ENCODE data around the gene MLH1. TPM values are rescaled to one million over a fixed set of nuclear protein-coding genes. Genes with fewer than 3 reads are reported as not detected.

The MLH1 gene
- total RNA-seq, 3 donors from 2014 or later (not counting 1 experiment from before 2014, with no cell fraction given), result 26.9 to 42.6 (median 27.3) TPM

GRCh38 chr3:37014620-37015019 lies 21.3 kb downstream of the MLH1 start:
- Histone ChIP-seq H3K36me3 (ENCODE audit: control insufficient read depth, insufficient read depth, low read length) (peaks cover 64% of the 10 kb centered on the region), H3K27ac (ENCODE audit: low read length) (no peak overlapping the region), H3K27me3 (ENCODE audit: control insufficient read depth, insufficient read depth, low read length) (no peaks in the 10 kb centered on the region), H3K4me3 (ENCODE audit: low read length) (no peak overlapping the region), H3K9me3 (ENCODE audit: control insufficient read depth, insufficient read depth, low read length) (no peaks in the 10 kb centered on the region), H3K4me1 (ENCODE audit: control insufficient read depth, insufficient read depth, low read length) (no peaks in the 10 kb centered on the region)
- Mint-ChIP-seq H3K4me3 (no peak overlapping the region), H3K27me3 (ENCODE audit: low read depth in 2 of 2) (no peaks in the 10 kb centered on the region), H3K4me1 (no peaks in the 10 kb centered on the region), H3K36me3 (peaks cover 17% of the 10 kb centered on the region), H3K27ac (peak overlapping the region in 1 of 2 donors; percentile 63), H3K9me3 (no peaks in the 10 kb centered on the region)
- WGBS (ENCODE audit: insufficient coverage), result 93% methylated on average over 2 of the region's 2 CpGs
- ATAC-seq (no peak), DNase-seq (no peak)
- intact Hi-C loops (cut with micrococcal nuclease), result no loop called here
- TF ChIP-seq, protein P1, sequence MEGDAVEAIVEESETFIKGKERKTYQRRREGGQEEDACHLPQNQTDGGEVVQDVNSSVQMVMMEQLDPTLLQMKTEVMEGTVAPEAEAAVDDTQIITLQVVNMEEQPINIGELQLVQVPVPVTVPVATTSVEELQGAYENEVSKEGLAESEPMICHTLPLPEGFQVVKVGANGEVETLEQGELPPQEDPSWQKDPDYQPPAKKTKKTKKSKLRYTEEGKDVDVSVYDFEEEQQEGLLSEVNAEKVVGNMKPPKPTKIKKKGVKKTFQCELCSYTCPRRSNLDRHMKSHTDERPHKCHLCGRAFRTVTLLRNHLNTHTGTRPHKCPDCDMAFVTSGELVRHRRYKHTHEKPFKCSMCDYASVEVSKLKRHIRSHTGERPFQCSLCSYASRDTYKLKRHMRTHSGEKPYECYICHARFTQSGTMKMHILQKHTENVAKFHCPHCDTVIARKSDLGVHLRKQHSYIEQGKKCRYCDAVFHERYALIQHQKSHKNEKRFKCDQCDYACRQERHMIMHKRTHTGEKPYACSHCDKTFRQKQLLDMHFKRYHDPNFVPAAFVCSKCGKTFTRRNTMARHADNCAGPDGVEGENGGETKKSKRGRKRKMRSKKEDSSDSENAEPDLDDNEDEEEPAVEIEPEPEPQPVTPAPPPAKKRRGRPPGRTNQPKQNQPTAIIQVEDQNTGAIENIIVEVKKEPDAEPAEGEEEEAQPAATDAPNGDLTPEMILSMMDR (IDR thresholded peaks at IDR 0.05), result no peak

DNA sequence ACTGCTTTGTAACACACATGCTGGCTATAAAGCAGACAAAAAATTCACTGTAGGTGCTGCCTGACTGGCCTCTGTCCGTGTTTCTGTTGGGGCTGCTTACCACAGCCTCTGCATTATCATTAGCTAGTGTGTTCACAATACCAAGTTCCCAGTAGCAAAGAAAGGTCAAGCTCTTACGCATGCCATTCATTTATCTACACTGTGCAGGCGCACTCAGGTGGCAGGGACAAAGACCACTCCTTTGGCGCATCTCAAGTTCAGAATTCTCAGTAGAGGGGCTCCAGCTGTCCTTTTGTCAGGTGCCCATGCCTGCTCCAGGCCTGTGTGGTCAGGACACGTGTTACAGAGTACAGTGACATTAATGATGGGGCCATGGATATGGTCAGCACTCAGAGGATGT lies 22.3 kb downstream of the MLH1 start:
- Histone ChIP-seq H3K36me3 (ENCODE audit: control insufficient read depth, insufficient read depth, low read length) (peaks cover 71% of the 10 kb centered on the region), H3K9me3 (ENCODE audit: control insufficient read depth, insufficient read depth, low read length) (no peaks in the 10 kb centered on the region), H3K27me3 (ENCODE audit: control insufficient read depth, insufficient read depth, low read length) (no peaks in the 10 kb centered on the region), H3K4me1 (ENCODE audit: control insufficient read depth, insufficient read depth, low read length) (no peaks in the 10 kb centered on the region), H3K4me3 (ENCODE audit: low read length) (no peak overlapping the region), H3K27ac (ENCODE audit: low read length) (no peak overlapping the region)
- 98% methylated on average over 5 of the region's 5 CpGs for WGBS (ENCODE audit: insufficient coverage)
- H3K36me3 Mint-ChIP-seq, result peaks cover 15% of the 10 kb centered on the region
- no peak overlapping the region for H3K27ac Mint-ChIP-seq
- no peaks in the 10 kb centered on the region for H3K4me1 Mint-ChIP-seq
- H3K27me3 Mint-ChIP-seq (ENCODE audit: low read depth in 2 of 2), result no peaks in the 10 kb centered on the region
- TF ChIP-seq, protein P1 (IDR thresholded peaks at IDR 0.05), result no peak
- DNase-seq (no peak), ATAC-seq (no peak)
- intact Hi-C loops (cut with micrococcal nuclease), result no loop called here
- H3K9me3 Mint-ChIP-seq, result no peaks in the 10 kb centered on the region
- H3K4me3 Mint-ChIP-seq, result no peak overlapping the region

- Mint-ChIP-seq H3K4me1 (peaks cover 0 to 5% of the 10 kb centered on the region in 2 donors), H3K9me3 (no peaks in the 10 kb centered on the region), H3K36me3 (peaks cover 16% of the 10 kb centered on the region), H3K27ac (no peak overlapping the region), H3K27me3 (ENCODE audit: low read depth in 2 of 2) (no peaks in the 10 kb centered on the region), H3K4me3 (no peak overlapping the region)
- no peak overlapping the region for H3K27ac ChIP-seq (ENCODE audit: low read length)
- no peaks in the 10 kb centered on the region for H3K9me3 ChIP-seq (ENCODE audit: control insufficient read depth, insufficient read depth, low read length)
- H3K27me3 ChIP-seq (ENCODE audit: control insufficient read depth, insufficient read depth, low read length), result no peaks in the 10 kb centered on the region
- WGBS (ENCODE audit: insufficient coverage), result 100% methylated on average over 1 of the region's 8 CpGs
- ATAC-seq (no peak), DNase-seq (no peak)
- no peak overlapping the region for H3K4me3 ChIP-seq (ENCODE audit: low read length)
- H3K36me3 ChIP-seq (ENCODE audit: control insufficient read depth, insufficient read depth, low read length), result peaks cover 73% of the 10 kb centered on the region
- no peaks in the 10 kb centered on the region for H3K4me1 ChIP-seq (ENCODE audit: control insufficient read depth, insufficient read depth, low read length)
- TF ChIP-seq, protein P1 (IDR thresholded peaks at IDR 0.05), result no peak
- intact Hi-C loops (cut with micrococcal nuclease), result no loop called here
Observed at GRCh38 chr3:37016903-37017302, 23.6 kb downstream of the MLH1 start.

DNA sequence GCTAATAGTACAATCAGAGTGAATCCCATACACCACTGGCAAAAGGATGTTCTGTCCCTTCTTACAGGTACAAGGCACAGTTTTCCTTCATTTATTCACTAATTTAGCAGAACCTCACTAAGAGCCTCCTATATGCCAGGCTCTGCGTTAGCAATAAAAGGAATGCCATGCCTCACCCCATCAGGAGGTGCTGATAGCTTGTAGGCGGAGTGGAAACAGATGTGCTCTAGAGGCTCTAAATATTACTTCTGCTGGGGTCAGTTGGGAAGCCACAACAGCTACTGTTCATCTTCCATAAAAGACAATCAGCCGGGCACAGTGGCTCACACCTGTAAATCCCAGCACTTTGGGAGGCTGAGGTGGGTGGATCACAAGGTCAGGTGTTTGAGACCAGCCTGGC lies 24.4 kb downstream of the MLH1 start:
- H3K27ac Mint-ChIP-seq, result no peak overlapping the region
- H3K27me3 Mint-ChIP-seq (ENCODE audit: low read depth in 2 of 2), result no peaks in the 10 kb centered on the region
- H3K9me3 Mint-ChIP-seq, result no peaks in the 10 kb centered on the region
- 97% methylated on average over 3 of the region's 3 CpGs for WGBS (ENCODE audit: insufficient coverage)
- Histone ChIP-seq H3K27me3 (ENCODE audit: control insufficient read depth, insufficient read depth, low read length) (no peaks in the 10 kb centered on the region), H3K27ac (ENCODE audit: low read length) (no peak overlapping the region), H3K9me3 (ENCODE audit: control insufficient read depth, insufficient read depth, low read length) (no peaks in the 10 kb centered on the region), H3K4me3 (ENCODE audit: low read length) (no peak overlapping the region), H3K36me3 (ENCODE audit: control insufficient read depth, insufficient read depth, low read length) (peaks cover 71% of the 10 kb centered on the region), H3K4me1 (ENCODE audit: control insufficient read depth, insufficient read depth, low read length) (no peaks in the 10 kb centered on the region)
- H3K4me3 Mint-ChIP-seq, result no peak overlapping the region
- peaks cover 0 to 10% of the 10 kb centered on the region in 2 donors for H3K4me1 Mint-ChIP-seq
- no peak for DNase-seq
- intact Hi-C loops (cut with micrococcal nuclease), result no loop called here
- ATAC-seq, result no peak
- TF ChIP-seq, protein P1 (IDR thresholded peaks at IDR 0.05), result no peak
- peaks cover 24% of the 10 kb centered on the region for H3K36me3 Mint-ChIP-seq
